Breast epithelium (tissue), 3 donors: ENCODE measurements around the gene PICALM.

Source experiments
- POLR2A ChIP-seq: fragments of 450-650 bp; IDR thresholded peaks from one replicate; pipeline ENCODE4 v1.6.1; 2016; ENCODE audit warnings: antibody characterized with exemption, mild to moderate bottlenecking, moderate library complexity
- POLR2AphosphoS5 ChIP-seq, 3 donors: sonication (generic); formaldehyde crosslinking; IDR thresholded peaks; one replicate each; pipeline ENCODE4 v1.6.1; 2017; ENCODE audit warnings: antibody characterized with exemption in 3 of 3
- TF ChIP-seq, protein P1 (sequence below), 3 donors: fragments of 450-650 bp; IDR thresholded peaks; one replicate each; pipeline ENCODE4 v1.5.1; 2016 to 2017; ENCODE audit warnings: antibody characterized with exemption in 3 of 3, mild to moderate bottlenecking in 3 of 3, moderate library complexity in 3 of 3

DNA sequence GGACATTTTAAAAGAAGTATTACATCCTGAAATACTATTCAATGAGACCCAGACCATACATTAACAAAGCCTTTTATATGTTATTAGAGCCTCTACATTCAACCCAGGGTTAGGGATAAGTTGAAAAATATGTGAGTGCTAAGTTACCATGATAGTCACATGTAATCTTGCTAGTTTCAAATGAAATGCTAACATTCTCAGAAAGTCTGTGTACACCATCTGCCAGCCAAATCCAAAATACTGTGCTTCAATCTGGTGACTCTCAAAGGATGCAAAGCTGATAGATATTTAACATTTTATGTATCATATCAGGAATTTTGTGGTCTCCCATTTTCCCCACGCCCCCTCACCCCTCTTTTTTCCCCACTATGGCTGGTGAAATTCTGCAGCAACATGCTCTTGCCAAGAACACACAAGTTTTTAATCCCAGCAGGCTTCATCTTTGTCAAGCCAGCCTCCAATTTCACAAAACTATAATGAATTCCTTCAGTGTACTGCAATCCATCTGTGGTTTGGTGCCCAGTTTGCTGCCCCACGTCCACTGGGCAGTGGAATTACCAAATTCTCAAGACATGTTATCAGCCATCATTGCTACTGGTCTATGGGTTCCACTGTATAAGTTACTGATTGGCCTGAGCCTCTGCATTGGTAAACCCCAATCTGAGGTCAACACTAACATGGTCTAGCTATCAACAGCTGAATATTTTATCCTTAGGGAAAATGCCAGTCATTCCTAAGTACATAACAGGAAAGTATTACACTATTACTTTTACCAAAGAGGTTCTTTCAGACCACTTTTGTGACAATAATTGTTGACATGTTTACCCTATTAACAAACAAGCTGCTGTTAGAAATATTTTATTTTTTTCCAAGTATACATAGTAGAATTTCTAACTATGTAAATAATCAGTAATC is 1.5 kb upstream of the PICALM start:
- TF ChIP-seq, protein P1, sequence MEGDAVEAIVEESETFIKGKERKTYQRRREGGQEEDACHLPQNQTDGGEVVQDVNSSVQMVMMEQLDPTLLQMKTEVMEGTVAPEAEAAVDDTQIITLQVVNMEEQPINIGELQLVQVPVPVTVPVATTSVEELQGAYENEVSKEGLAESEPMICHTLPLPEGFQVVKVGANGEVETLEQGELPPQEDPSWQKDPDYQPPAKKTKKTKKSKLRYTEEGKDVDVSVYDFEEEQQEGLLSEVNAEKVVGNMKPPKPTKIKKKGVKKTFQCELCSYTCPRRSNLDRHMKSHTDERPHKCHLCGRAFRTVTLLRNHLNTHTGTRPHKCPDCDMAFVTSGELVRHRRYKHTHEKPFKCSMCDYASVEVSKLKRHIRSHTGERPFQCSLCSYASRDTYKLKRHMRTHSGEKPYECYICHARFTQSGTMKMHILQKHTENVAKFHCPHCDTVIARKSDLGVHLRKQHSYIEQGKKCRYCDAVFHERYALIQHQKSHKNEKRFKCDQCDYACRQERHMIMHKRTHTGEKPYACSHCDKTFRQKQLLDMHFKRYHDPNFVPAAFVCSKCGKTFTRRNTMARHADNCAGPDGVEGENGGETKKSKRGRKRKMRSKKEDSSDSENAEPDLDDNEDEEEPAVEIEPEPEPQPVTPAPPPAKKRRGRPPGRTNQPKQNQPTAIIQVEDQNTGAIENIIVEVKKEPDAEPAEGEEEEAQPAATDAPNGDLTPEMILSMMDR (IDR thresholded peaks at IDR 0.05) = no peak
- no peak for TF ChIP-seq POLR2AphosphoS5 (IDR thresholded peaks at IDR 0.05)
- no peak for TF ChIP-seq POLR2A
